Neuronal stem cell (in vitro differentiated cells): ENCODE measurements around the gene OR10D3.
"Not testable (repeated sequence)": the region's sequence is repeated elsewhere in the genome, so short reads cannot be mapped to it uniquely, and the experiment has no call there.

Experiments used
- DNase-seq: peaks from one replicate; pipeline ENCODE4 v3.0.0-alpha.2; 2013; ENCODE audit warnings: low spot score
- H2AFZ ChIP-seq: one replicate; pipeline ENCODE4 v1.6.1; 2013; ENCODE audit warnings: mild to moderate bottlenecking, low read length, inconsistent platforms
- H2AK5ac ChIP-seq: 2 replicates; pipeline ENCODE4 v1.6.1; 2013; ENCODE audit warnings: low read depth, mild to moderate bottlenecking, inconsistent platforms, low read length, moderate library complexity, mixed read lengths
- H2BK120ac ChIP-seq: 2 replicates; pipeline ENCODE4 v1.6.1; 2013; ENCODE audit warnings: low read depth, mild to moderate bottlenecking, inconsistent platforms, low read length, moderate library complexity, mixed read lengths
- H2BK12ac ChIP-seq: one replicate; pipeline ENCODE4 v1.6.1; 2013; ENCODE audit warnings: low read length, inconsistent platforms
- H2BK15ac ChIP-seq: 2 replicates; pipeline ENCODE4 v1.6.1; 2013; ENCODE audit warnings: mild to moderate bottlenecking, low read length, inconsistent platforms, mixed read lengths
- H2BK5ac ChIP-seq: one replicate; pipeline ENCODE4 v1.6.1; 2013; ENCODE audit warnings: inconsistent platforms, mild to moderate bottlenecking, low read length, moderate library complexity
- H3K14ac ChIP-seq: one replicate; pipeline ENCODE4 v1.6.1; 2013; ENCODE audit warnings: low read length, inconsistent platforms
- H3K18ac ChIP-seq: 2 replicates; pipeline ENCODE4 v1.6.1; 2013; ENCODE audit warnings: low read length, inconsistent platforms
- H3K23ac ChIP-seq: 2 replicates; pipeline ENCODE4 v1.6.1; 2013; ENCODE audit warnings: low read depth, mild to moderate bottlenecking, mixed read lengths, low read length, inconsistent platforms; ENCODE audit not compliant: poor library complexity
- H3K27ac ChIP-seq: replicated peaks from 3 replicates; pipeline ENCODE4 v1.5.1; 2013; ENCODE audit warnings: low read length, inconsistent platforms
- H3K27me3 ChIP-seq, 3 experiments: 2 replicates each; pipeline ENCODE4 v1.6.1; 2013; ENCODE audit warnings: low read length in 3 of 3, mild to moderate bottlenecking in 2 of 3, inconsistent platforms in 1 of 3, low read depth in 1 of 3, mixed read lengths in 1 of 3, moderate library complexity in 1 of 3; ENCODE audit not compliant: control insufficient read depth in 3 of 3, insufficient read depth in 3 of 3
- H3K36me3 ChIP-seq, 2 donors: replicated peaks in 1 of 2; 2 replicates each; pipeline ENCODE4 v1.6.1; 2013; ENCODE audit warnings: low read length in 2 of 2; ENCODE audit not compliant: control insufficient read depth in 2 of 2, insufficient read depth in 2 of 2
- H3K4ac ChIP-seq: 2 replicates; pipeline ENCODE4 v1.6.1; 2013; ENCODE audit warnings: inconsistent platforms, mild to moderate bottlenecking, low read length, moderate library complexity
- H3K4me1 ChIP-seq, 2 donors: 1 replicate in 1 of 2; 2 replicates in 1 of 2; pipeline ENCODE4 v1.6.1; 2013; ENCODE audit warnings: low read length in 2 of 2, low read depth in 1 of 2; ENCODE audit not compliant: control insufficient read depth in 2 of 2, insufficient read depth in 1 of 2
- H3K4me2 ChIP-seq: one replicate; pipeline ENCODE4 v1.6.1; 2013; ENCODE audit warnings: mild to moderate bottlenecking, low read length, inconsistent platforms; ENCODE audit not compliant: insufficient read depth, poor library complexity, severe bottlenecking
- H3K4me3 ChIP-seq, 2 donors: 2 replicates each; pipeline ENCODE4 v1.5.1; 2013; ENCODE audit warnings: low read length in 2 of 2, mild to moderate bottlenecking in 2 of 2, inconsistent platforms in 1 of 2, moderate library complexity in 1 of 2
- H3K79me1 ChIP-seq: one replicate; pipeline ENCODE4 v1.6.1; 2013; ENCODE audit warnings: low read depth, mild to moderate bottlenecking, inconsistent platforms, low read length, moderate library complexity
- H3K9ac ChIP-seq: one replicate; pipeline ENCODE4 v1.6.1; 2013; ENCODE audit warnings: mild to moderate bottlenecking, low read depth, low read length, inconsistent platforms; ENCODE audit not compliant: poor library complexity
- H3K9me3 ChIP-seq, 2 donors: replicated peaks in 1 of 2; 2 replicates each; pipeline versions ENCODE3 to v1.6.1; 2013; ENCODE audit warnings: low read length in 2 of 2, mild to moderate bottlenecking in 2 of 2, inconsistent platforms in 1 of 2, low read depth in 1 of 2, mixed read lengths in 1 of 2, moderate library complexity in 1 of 2; ENCODE audit not compliant: control insufficient read depth in 2 of 2, insufficient read depth in 1 of 2
- H4K8ac ChIP-seq: one replicate; pipeline ENCODE4 v1.6.1; 2013; ENCODE audit warnings: low read depth, mild to moderate bottlenecking, inconsistent platforms, low read length, moderate library complexity
- H4K91ac ChIP-seq: one replicate; pipeline ENCODE4 v1.6.1; 2013; ENCODE audit warnings: low read length, low read depth, mild to moderate bottlenecking, inconsistent platforms; ENCODE audit not compliant: poor library complexity
- WGBS, 2 donors: extraction: QIAGEN DNeasy Blood & Tissue Kit; methylation state at CpG; one replicate each; pipeline ENCODE4 v1.1.7; 2013; ENCODE audit warnings: missing lambda C conversion rate in 2 of 2, mixed read lengths in 1 of 2; ENCODE audit not compliant: insufficient read length in 2 of 2, insufficient replicate concordance in 1 of 2; ENCODE audit errors: extremely low coverage in 2 of 2; 5-methylcytosine and 5-hydroxymethylcytosine counted together

The OR10D3 gene

GRCh38 chr11:124214027-124214426, 30.9 kb downstream of the OR10D3 start:
- Histone ChIP-seq H3K4me1 (no peaks in the 10 kb centered on the region), H3K23ac (no peak overlapping the region), H4K8ac (no peak overlapping the region), H2AFZ (no peak overlapping the region), H3K9ac (no peak overlapping the region), H3K14ac (no peak overlapping the region), H3K4me3 (no peak overlapping the region), H2BK12ac (no peak overlapping the region), H2BK5ac (no peak overlapping the region), H3K4ac (no peak overlapping the region), H3K4me2 (no peak overlapping the region), H3K27me3 (no peaks in the 10 kb centered on the region), H3K18ac (no peak overlapping the region), H4K91ac (no peak overlapping the region), H3K79me1 (no peaks in the 10 kb centered on the region), H3K36me3 (no peaks in the 10 kb centered on the region), H3K27ac (no peak overlapping the region), H2BK15ac (no peak overlapping the region), H2AK5ac (no peak overlapping the region), H2BK120ac (no peak overlapping the region), H3K9me3 (peaks cover 0 to 2% of the 10 kb centered on the region in 2 donors)
- WGBS, 2 donors, result no CpG with 5 or more reads among the region's 3 CpGs
- no peak for DNase-seq

- H3K27me3 ChIP-seq, result no peaks in the 10 kb centered on the region
- no peak overlapping the region for H3K4ac ChIP-seq
- no peak overlapping the region for H4K91ac ChIP-seq
- no peak overlapping the region for H2BK12ac ChIP-seq
- no peak overlapping the region for H2BK120ac ChIP-seq
- H3K36me3 ChIP-seq, result no peaks in the 10 kb centered on the region
- H3K23ac ChIP-seq, result no peak overlapping the region
- H3K79me1 ChIP-seq, result no peaks in the 10 kb centered on the region
- H2BK15ac ChIP-seq, result no peak overlapping the region
- H4K8ac ChIP-seq, result no peak overlapping the region
- H3K4me2 ChIP-seq, result no peak overlapping the region
- H2AFZ ChIP-seq, result no peak overlapping the region
- no peak overlapping the region for H3K9ac ChIP-seq
- H3K4me1 ChIP-seq, result no peaks in the 10 kb centered on the region
- H3K27ac ChIP-seq, result no peak overlapping the region
- H2AK5ac ChIP-seq, result no peak overlapping the region
- H3K4me3 ChIP-seq, result no peak overlapping the region
- H3K14ac ChIP-seq, result no peak overlapping the region
- DNase-seq, result no peak
- no peak overlapping the region for H2BK5ac ChIP-seq
- H3K9me3 ChIP-seq, result no peaks in the 10 kb centered on the region
- H3K18ac ChIP-seq, result no peak overlapping the region
These were observed 36.0 kb downstream of the OR10D3 start for GRCh38 chr11:124219126-124219525.

GRCh38 chr11:124222407-124222806, 39.3 kb downstream of the OR10D3 start:
- Histone ChIP-seq H3K4me1 (no peaks in the 10 kb centered on the region), H3K4ac (no peak overlapping the region), H4K8ac (no peak overlapping the region), H3K9me3 (no peaks in the 10 kb centered on the region), H3K23ac (no peak overlapping the region), H2BK15ac (no peak overlapping the region), H2BK120ac (no peak overlapping the region), H3K79me1 (no peaks in the 10 kb centered on the region), H3K27ac (no peak overlapping the region), H4K91ac (no peak overlapping the region), H2AFZ (no peak overlapping the region), H3K4me3 (no peak overlapping the region), H3K14ac (no peak overlapping the region), H3K9ac (no peak overlapping the region), H3K18ac (no peak overlapping the region), H3K27me3 (no peaks in the 10 kb centered on the region), H2BK5ac (no peak overlapping the region), H3K36me3 (no peaks in the 10 kb centered on the region), H2AK5ac (no peak overlapping the region), H3K4me2 (no peak overlapping the region), H2BK12ac (no peak overlapping the region)
- WGBS, 2 donors, result no CpG with 5 or more reads among the region's 2 CpGs
- DNase-seq, result no peak

GRCh38 chr11:124224618-124225423, 41.7 kb downstream of the OR10D3 start:
- H3K14ac ChIP-seq, H4K91ac ChIP-seq, H2AFZ ChIP-seq, H3K27ac ChIP-seq, H2BK5ac ChIP-seq, H3K4me2 ChIP-seq, H3K36me3 ChIP-seq, H2BK15ac ChIP-seq, H2BK12ac ChIP-seq, H3K27me3 ChIP-seq, H3K4ac ChIP-seq, DNase-seq, H3K18ac ChIP-seq, H3K79me1 ChIP-seq, H3K4me1 ChIP-seq, H2BK120ac ChIP-seq, H2AK5ac ChIP-seq, H4K8ac ChIP-seq, H3K4me3 ChIP-seq, H3K9ac ChIP-seq, H3K9me3 ChIP-seq, H3K23ac ChIP-seq: not testable (repeated sequence)
- WGBS, 2 donors, result no CpG with 5 or more reads among the region's 9 CpGs
